DOHH2 (cell line): ENCODE results near the gene ADCY1.

Experiments
- H3F3A ChIP-seq: fragments of 200-600 bp; sonication (generic), shearing (Covaris generic); 2 replicates; pipeline ENCODE4 v1.6.0; 2016; ENCODE audit warnings: antibody characterized with exemption, mild to moderate bottlenecking; ENCODE audit not compliant: control insufficient read depth, insufficient read depth
- H3K27ac ChIP-seq: fragments of 200-600 bp; sonication (generic); 2 replicates; pipeline ENCODE4 v1.5.1; 2014; ENCODE audit warnings: low read depth, mild to moderate bottlenecking, low read length, moderate library complexity
- H3K27me3 ChIP-seq: fragments of 200-600 bp; sonication (generic); 2 replicates; pipeline ENCODE4 v1.6.1; 2014; ENCODE audit warnings: mild to moderate bottlenecking, low read length, mixed read lengths; ENCODE audit not compliant: control insufficient read depth
- H3K36me3 ChIP-seq: fragments of 200-600 bp; sonication (generic); 2 replicates; pipeline ENCODE4 v1.6.1; 2014; ENCODE audit warnings: mild to moderate bottlenecking, low read length, moderate library complexity, mixed read lengths; ENCODE audit not compliant: control insufficient read depth
- H3K4me1 ChIP-seq: fragments of 200-600 bp; sonication (generic); 2 replicates; pipeline ENCODE4 v1.6.1; 2014; ENCODE audit warnings: mild to moderate bottlenecking, low read length, mixed read lengths; ENCODE audit not compliant: control insufficient read depth
- H3K4me2 ChIP-seq: fragments of 200-600 bp; sonication (generic); 2 replicates; pipeline ENCODE4 v1.6.0; 2014; ENCODE audit warnings: mild to moderate bottlenecking, low read length, moderate library complexity
- H3K4me3 ChIP-seq: fragments of 200-600 bp; sonication (generic); 2 replicates; pipeline ENCODE4 v1.5.1; 2014; ENCODE audit warnings: mild to moderate bottlenecking, low read length, mixed read lengths
- H3K79me2 ChIP-seq: fragments of 200-600 bp; sonication (generic); 2 replicates; pipeline ENCODE4 v1.6.1; 2014; ENCODE audit warnings: mild to moderate bottlenecking, low read length, mixed read lengths; ENCODE audit not compliant: control insufficient read depth
- H3K9me2 ChIP-seq: fragments of 200-600 bp; sonication (generic); replicated peaks from 2 replicates; pipeline ENCODE4 v1.6.1; 2014; ENCODE audit warnings: mild to moderate bottlenecking, low read length, mixed read lengths; ENCODE audit not compliant: control insufficient read depth
- H3K9me3 ChIP-seq: fragments of 200-600 bp; sonication (generic); 2 replicates; pipeline ENCODE4 v1.6.1; 2014; ENCODE audit warnings: antibody characterized with exemption, low read length, mixed read lengths; ENCODE audit not compliant: control insufficient read depth, insufficient read depth
- H4K20me1 ChIP-seq: fragments of 200-600 bp; sonication (generic); 2 replicates; pipeline ENCODE4 v1.6.0; 2014; ENCODE audit warnings: low read depth, mild to moderate bottlenecking, antibody characterized with exemption, low read length, moderate library complexity; ENCODE audit not compliant: control insufficient read depth, insufficient read depth
- CTCF ChIP-seq: fragments of 200-600 bp; sonication (generic); IDR thresholded peaks from one replicate; pipeline ENCODE4 v1.5.1; 2014; ENCODE audit warnings: antibody characterized with exemption, mild to moderate bottlenecking, low read depth, low read length; ENCODE audit not compliant: poor library complexity, severe bottlenecking
- EZH2phosphoT487 ChIP-seq: fragments of 200-600 bp; sonication (generic); IDR thresholded peaks from 2 replicates; pipeline ENCODE4 v1.6.1; 2017; ENCODE audit warnings: borderline replicate concordance, mild to moderate bottlenecking, antibody characterized with exemption, low read length, moderate library complexity, mixed read lengths

ADCY1 gene

GRCh38 chr7:45651540-45651939 lies 77.4 kb downstream of the ADCY1 start:
- no peaks in the 10 kb centered on the region for H3K9me2 ChIP-seq
- no peak overlapping the region for H3K4me2 ChIP-seq
- H3K79me2 ChIP-seq = no peaks in the 10 kb centered on the region
- no peaks in the 10 kb centered on the region for H3K4me1 ChIP-seq
- no peaks in the 10 kb centered on the region for H3F3A ChIP-seq
- no peak overlapping the region for H3K4me3 ChIP-seq
- H4K20me1 ChIP-seq = no peaks in the 10 kb centered on the region
- H3K36me3 ChIP-seq = no peaks in the 10 kb centered on the region
- TF ChIP-seq EZH2phosphoT487 (no peak), CTCF (no peak)
- H3K9me3 ChIP-seq = no peaks in the 10 kb centered on the region
- H3K27ac ChIP-seq = no peak overlapping the region
- H3K27me3 ChIP-seq = no peaks in the 10 kb centered on the region

DNA sequence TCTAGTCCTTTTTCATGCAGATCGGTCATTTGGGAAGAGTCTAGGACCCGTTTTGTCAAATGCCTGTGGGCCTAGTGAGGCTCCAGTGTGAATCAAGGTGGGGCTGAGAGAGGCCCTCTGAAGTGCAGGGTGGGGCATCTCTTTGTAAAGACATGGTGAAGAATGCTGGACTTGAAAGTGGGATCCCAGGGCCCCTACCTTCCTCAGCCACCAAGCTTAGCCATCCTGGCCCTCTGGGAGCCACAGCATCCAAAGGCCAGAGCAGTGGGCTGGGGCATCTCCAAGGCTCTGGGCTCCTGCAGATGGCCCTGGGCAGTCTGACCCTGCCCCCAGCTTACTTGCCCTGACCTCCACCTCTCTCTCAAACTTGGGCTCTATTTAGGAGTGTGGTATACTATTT lies 78.5 kb downstream of the ADCY1 start:
- Histone ChIP-seq H4K20me1 (no peaks in the 10 kb centered on the region), H3K79me2 (no peaks in the 10 kb centered on the region), H3K27me3 (no peaks in the 10 kb centered on the region), H3F3A (no peaks in the 10 kb centered on the region), H3K9me3 (no peaks in the 10 kb centered on the region), H3K4me2 (no peak overlapping the region), H3K4me3 (no peak overlapping the region), H3K9me2 (no peaks in the 10 kb centered on the region), H3K36me3 (no peaks in the 10 kb centered on the region), H3K4me1 (no peaks in the 10 kb centered on the region), H3K27ac (no peak overlapping the region)
- TF ChIP-seq CTCF (no peak), EZH2phosphoT487 (no peak)

GRCh38 chr7:45653209-45653907 lies 79.2 kb downstream of the ADCY1 start:
- Histone ChIP-seq H3K9me2 (no peaks in the 10 kb centered on the region), H3K27me3 (no peaks in the 10 kb centered on the region), H3K4me2 (no peak overlapping the region), H3K36me3 (no peaks in the 10 kb centered on the region), H3K27ac (no peak overlapping the region), H3K79me2 (no peaks in the 10 kb centered on the region), H3K4me1 (no peaks in the 10 kb centered on the region), H3K4me3 (no peak overlapping the region), H3K9me3 (no peaks in the 10 kb centered on the region), H3F3A (no peaks in the 10 kb centered on the region), H4K20me1 (no peaks in the 10 kb centered on the region)
- TF ChIP-seq CTCF = no peak
- no peak for TF ChIP-seq EZH2phosphoT487

DNA sequence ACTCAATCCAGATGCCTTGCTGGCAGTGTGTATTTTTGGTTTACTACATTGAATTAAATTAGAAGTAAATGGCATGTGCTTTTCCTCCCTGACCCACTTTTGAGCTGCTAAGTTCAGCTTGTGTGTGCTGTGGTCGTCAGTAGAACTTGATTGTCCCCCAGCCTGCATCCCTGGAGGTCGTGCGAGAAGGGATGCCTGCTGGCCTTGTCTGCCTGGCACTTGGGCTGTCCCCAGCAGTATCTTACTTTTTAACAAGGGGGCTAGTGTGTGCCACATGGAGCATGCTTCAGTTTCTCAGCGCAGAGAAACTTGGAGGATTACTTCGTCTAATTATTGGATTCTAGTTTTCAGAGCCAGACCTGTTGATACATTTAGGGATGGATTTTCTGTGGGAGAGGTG lies 80.2 kb downstream of the ADCY1 start:
- H3K36me3 ChIP-seq = no peaks in the 10 kb centered on the region
- no peaks in the 10 kb centered on the region for H3K27me3 ChIP-seq
- no peak overlapping the region for H3K4me2 ChIP-seq
- no peaks in the 10 kb centered on the region for H3F3A ChIP-seq
- no peak overlapping the region for H3K4me3 ChIP-seq
- no peaks in the 10 kb centered on the region for H3K9me3 ChIP-seq
- no peaks in the 10 kb centered on the region for H3K9me2 ChIP-seq
- no peaks in the 10 kb centered on the region for H4K20me1 ChIP-seq
- TF ChIP-seq CTCF (no peak), EZH2phosphoT487 (no peak)
- H3K27ac ChIP-seq = no peak overlapping the region
- H3K4me1 ChIP-seq = no peaks in the 10 kb centered on the region
- no peaks in the 10 kb centered on the region for H3K79me2 ChIP-seq
